ENCODE measurements around the gene RPRML.

The RPRML gene

DNA sequence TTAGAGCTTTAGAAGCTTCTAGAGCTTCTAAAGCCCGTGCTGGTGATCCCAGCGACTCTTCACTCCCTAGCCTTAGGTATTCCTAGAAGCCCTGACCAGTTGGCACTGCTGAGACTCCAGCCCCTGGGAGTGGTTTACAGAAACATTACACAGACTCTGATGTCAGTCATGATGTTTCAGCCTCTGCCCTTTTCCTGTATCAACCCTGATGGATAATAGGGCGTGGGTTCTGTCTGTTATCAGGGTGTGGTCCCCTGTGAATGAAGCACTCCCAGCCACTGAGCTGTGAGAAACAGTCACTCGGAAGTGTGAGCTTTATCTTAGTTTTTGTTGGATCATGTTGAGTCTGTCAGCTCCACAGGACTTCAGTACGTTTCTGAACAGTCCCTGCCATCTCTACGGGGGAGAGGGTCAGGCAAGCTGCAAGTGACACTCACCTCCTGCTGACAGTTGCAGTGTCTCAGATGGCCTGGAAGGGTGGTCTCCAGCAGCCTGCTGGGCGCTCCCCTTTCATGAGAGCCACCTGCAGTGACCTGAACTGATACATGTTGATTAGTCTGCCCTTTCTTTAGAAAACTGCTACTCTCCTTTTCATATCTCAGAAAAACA is 43.3 kb downstream of the RPRML start:
- TF ChIP-seq, protein P1, sequence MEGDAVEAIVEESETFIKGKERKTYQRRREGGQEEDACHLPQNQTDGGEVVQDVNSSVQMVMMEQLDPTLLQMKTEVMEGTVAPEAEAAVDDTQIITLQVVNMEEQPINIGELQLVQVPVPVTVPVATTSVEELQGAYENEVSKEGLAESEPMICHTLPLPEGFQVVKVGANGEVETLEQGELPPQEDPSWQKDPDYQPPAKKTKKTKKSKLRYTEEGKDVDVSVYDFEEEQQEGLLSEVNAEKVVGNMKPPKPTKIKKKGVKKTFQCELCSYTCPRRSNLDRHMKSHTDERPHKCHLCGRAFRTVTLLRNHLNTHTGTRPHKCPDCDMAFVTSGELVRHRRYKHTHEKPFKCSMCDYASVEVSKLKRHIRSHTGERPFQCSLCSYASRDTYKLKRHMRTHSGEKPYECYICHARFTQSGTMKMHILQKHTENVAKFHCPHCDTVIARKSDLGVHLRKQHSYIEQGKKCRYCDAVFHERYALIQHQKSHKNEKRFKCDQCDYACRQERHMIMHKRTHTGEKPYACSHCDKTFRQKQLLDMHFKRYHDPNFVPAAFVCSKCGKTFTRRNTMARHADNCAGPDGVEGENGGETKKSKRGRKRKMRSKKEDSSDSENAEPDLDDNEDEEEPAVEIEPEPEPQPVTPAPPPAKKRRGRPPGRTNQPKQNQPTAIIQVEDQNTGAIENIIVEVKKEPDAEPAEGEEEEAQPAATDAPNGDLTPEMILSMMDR (IDR thresholded peaks at IDR 0.05; ENCODE audit: control insufficient read depth, extremely low read depth, insufficient read depth): no peak
- no peak overlapping the region for H3K4me3 ChIP-seq (ENCODE audit: low read depth, low read length)
- DNase-seq (ENCODE audit: low read depth): no peak

DNA sequence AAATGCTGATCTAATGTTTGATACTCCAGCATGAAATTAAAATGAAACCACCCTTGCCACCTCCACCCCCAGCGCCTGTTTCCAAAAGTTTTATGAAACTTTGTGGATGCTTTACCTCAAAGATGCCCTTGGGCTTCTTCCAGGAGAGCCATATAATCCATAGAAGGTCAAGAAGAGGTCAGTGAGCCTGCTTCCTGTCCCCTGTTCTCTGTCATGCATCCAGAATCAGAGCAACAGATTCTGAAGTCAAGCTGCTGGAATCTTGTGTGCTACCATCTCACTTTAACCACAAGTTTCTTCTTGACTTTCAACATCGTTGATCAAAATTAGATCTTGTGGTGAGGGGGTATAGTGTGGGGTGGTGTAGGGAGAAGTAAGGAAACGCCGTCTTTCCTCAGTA is 47.5 kb downstream of the RPRML start:
- TF ChIP-seq, protein P1 (IDR thresholded peaks at IDR 0.05; ENCODE audit: control insufficient read depth, extremely low read depth, insufficient read depth): no peak
- DNase-seq (ENCODE audit: low read depth): no peak
- no peak overlapping the region for H3K4me3 ChIP-seq (ENCODE audit: low read depth, low read length)

DNA sequence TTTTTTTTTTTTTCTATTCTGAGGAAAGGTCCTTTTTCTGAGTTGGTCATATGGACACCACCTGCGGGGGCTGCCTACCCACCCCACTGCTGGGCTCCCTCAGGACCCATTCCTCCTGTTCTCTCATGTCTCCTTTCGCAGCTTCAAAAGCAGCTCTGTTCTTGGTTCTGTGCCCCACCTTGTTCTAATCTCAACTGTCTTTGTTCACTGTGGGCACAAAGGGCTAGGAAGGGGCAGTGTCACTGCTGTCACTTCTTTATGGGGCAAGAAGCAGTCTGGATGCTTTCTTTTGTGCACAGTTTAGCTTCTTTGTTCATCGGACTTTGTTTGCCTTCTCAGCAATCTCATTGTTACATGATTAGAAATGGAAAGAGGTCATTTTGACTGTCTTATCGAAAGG is 49.0 kb downstream of the RPRML start:
- no peak for DNase-seq (ENCODE audit: low read depth)

DNA sequence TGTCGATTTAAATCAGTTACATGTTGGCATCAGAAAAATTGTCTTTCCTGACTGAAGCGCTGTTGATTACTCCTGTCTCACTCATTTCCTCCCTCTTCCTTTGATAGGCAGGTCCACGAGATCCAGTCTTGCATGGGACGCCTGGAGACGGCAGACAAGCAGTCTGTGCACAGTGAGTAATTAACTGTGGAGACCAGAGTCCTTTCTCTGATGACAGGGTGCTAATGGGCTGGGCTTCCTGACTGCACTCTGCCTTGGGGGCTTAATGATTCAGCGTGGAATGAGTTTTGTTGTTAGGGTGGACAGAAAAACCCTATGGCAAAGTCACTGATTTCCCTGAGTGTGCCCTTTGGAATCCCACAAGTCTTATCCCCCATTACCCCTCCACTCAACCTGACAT is 49.6 kb downstream of the RPRML start:
- H3K4me3 ChIP-seq (ENCODE audit: low read depth, low read length): no peak overlapping the region
- TF ChIP-seq, protein P1 (IDR thresholded peaks at IDR 0.05; ENCODE audit: control insufficient read depth, extremely low read depth, insufficient read depth): no peak
- DNase-seq (ENCODE audit: low read depth): no peak

More for the DNA sequence above, 49.0 kb downstream of the RPRML start:
- TF ChIP-seq, protein P1 (IDR thresholded peaks at IDR 0.05; ENCODE audit: control insufficient read depth, extremely low read depth, insufficient read depth): no peak
- H3K4me3 ChIP-seq (ENCODE audit: low read depth, low read length): no peak overlapping the region

DNA sequence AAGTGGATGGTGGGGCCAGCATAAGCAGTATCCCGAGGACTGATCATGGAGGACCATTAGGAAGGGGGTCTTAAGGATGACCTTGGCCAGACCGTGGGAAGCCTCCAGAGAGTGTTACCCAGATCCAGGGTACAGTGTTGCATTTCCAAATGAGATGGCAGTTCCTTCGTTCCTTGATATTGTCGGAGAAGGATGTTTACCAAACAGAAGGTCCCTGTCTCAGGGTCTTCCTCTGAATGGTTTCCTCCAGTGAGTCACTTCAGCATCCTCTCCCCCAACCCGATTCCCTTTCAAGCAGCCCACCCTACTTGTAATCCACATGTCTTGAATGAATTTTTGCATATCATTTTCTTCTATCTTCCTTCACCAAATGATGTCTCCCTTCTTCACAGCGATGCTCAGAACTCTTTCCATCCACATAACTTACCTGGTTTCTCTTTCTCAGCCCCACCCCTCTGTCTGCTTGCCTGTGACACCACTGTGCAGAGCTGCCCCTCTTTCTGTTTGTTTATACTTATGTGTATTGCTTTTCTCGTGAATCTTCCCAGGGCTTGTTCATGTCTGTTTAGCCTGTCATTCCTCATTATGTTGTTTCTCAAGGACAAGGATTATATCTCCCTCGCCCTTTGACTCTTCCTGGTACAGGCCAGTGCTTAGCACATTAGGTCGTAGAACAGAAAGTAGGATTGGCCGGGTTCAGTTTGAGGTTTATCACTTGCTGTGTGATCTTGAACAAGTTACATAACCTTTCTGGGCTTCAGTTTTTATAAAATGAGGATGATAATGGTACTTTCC is 50.4 kb downstream of the RPRML start:
- no peak overlapping the region for H3K4me3 ChIP-seq (ENCODE audit: low read depth, low read length)
- TF ChIP-seq, protein P1 (IDR thresholded peaks at IDR 0.05; ENCODE audit: control insufficient read depth, extremely low read depth, insufficient read depth): no peak
- DNase-seq (ENCODE audit: low read depth): no peak
